ENCODE results near the gene PRKG1.
"Not testable (repeated sequence)": the region's sequence is repeated elsewhere in the genome, so short reads cannot be mapped to it uniquely, and the experiment has no call there.

Gene PRKG1

DNA sequence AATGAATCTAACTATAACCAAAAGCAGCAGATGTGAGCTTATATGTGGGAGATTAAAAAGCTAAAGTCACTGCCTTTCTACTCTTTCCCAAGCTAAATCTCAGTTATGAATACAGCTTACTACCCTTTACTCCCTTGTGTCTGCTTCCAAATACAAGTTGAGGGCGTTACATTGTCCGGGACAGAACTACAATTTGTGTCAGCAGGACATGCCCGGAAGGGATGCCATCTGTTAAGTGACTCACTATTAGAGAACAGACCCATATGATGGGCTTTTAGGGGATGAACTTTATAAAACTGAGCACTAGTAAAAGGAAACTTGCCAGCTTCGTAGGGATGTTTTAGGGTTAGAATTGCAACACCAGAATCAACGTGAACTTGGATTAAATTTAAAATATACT, 924.8 kb downstream of the PRKG1 start:
- no peak for DNase-seq (ENCODE audit: low read depth in 2 of 2)

DNA sequence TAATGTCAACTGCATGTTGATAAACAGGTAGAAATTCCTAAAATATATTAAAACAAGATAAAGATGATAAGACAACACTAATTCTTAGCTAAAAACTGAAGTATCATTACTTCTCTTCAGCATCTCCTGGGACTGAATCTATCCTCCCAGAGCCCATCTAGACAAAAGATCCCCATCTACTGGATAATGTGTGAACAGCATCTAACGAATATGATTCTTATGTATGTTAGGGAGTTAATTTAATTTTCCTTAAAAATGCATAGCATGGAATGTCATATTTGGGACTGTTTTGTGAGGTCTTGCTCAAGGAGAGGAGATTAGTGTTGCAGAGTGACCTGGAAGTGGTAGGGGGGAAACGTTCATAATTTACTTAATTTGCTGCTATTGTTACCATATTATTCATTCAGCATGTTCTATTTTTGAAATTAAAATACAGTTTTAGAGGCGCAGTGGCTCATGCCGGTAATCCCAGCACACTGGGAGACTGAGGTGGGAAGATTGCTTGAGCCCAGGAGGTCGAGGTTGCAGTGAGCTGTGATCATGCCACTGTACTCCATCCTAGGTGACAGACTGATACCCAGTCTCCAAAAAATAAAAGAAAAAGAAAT, 930.2 kb downstream of the PRKG1 start:
- no peak for DNase-seq (ENCODE audit: low read depth in 2 of 2)

DNA sequence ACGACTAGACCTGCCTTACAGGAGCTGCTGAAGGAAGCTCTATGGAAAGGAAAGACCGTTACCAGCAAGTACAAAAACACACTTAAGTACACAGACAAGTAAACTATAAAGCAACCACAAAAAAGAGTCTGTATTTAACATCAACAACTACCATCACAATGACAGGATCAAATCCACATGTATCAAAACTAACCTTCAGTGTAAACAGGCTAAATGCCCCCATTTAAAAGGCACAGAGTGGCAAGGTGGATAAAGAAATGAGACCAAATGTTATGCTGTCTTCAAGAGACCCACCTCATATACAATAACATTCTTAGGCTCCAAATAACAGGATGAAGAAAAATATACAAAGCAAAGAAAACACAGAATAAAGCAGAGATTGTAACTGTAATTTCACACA, 932.8 kb downstream of the PRKG1 start:
- no peak for DNase-seq (ENCODE audit: low read depth in 2 of 2)

GRCh38 chr10:52011118-52011517, 936.8 kb downstream of the PRKG1 start:
- no peak for DNase-seq (ENCODE audit: low read depth in 2 of 2)

DNA sequence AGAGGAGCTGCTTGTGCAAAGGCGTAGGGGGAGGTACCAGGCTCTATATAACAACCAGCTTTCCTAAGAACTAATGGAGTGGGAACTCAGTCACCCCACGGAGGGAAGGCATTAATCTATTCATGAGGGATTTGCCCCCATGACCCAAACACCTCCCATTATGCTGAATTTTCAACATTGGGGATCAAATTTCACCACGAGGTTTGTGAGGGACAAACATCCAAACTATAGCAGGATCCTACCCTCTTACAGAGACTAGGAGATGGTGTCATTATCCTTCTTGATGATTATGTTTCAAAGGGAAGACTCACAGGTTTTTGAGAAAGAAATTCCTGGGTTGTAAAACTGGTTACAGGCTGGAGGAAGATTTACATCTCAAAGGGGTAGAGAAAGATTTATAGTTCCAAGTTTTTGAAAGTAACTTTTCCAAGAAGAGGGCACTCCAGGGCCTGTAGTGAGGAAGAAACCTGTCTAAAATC, 944.8 kb downstream of the PRKG1 start:
- no peak for DNase-seq (ENCODE audit: low read depth in 2 of 2)

DNA sequence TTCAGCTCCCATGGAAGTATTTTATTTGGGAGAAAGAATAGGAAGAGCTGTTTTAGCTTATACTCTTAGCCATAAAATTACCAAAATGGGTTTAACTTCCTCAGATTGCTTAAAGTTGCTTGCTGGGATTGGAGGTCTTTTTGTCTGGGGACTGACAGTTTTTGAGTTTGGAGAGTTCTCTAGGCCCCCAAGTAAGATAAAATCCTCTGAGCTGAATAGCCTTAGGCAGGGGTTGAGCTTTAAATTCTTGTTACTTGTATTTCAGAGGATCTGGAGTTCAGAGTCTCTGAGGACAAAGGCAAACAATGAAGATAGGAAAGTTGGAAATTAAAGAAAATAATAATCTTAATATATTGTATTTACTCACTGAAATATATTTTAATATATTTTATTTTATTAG, 945.4 kb downstream of the PRKG1 start:
- DNase-seq (ENCODE audit: low read depth in 2 of 2) = no peak

GRCh38 chr10:52020173-52020572, 945.9 kb downstream of the PRKG1 start:
- DNase-seq (ENCODE audit: low read depth in 2 of 2) = no peak

- no peak for DNase-seq (ENCODE audit: low read depth in 2 of 2)
These were observed 946.4 kb downstream of the PRKG1 start for GRCh38 chr10:52020702-52021101.

GRCh38 chr10:52027055-52027705, 952.9 kb downstream of the PRKG1 start:
- no peak for DNase-seq (ENCODE audit: low read depth in 2 of 2)

DNA sequence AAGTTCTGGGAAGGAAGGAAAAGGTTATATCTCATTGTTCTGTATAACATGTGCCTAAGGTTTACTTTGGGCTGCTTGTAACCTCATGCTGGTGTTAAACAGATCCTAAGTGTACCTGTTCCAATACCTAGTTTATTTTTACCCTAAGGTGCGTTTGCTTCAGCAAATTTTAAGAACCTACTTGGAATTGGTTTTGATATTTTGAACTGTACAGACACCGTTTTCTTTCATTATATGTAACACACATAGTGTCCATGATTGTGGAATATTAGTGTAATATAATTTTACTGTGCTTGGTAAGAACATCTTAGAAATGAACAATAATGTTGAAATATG, 954.2 kb downstream of the PRKG1 start:
- DNase-seq (ENCODE audit: low read depth in 2 of 2) = no peak

DNA sequence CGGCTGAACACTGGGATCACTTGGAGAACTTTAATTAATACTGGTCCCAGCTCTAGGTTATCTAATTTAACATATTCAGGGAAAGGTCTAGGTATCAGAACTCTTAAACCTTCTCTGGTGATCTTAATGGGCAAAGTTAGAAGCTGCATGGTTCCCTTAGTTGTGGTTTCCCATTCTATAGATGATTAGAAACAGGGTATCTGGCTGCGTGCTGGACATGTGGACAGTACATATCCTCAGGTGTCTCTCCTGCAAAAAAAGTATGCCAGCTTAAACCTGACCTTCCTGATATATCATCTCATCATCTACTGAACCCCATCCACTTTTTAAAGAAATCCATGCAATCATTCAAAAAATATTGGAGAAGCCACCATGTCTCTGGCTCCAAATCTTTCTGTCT, 955.3 kb downstream of the PRKG1 start:
- DNase-seq (ENCODE audit: low read depth in 2 of 2) = no peak

DNA sequence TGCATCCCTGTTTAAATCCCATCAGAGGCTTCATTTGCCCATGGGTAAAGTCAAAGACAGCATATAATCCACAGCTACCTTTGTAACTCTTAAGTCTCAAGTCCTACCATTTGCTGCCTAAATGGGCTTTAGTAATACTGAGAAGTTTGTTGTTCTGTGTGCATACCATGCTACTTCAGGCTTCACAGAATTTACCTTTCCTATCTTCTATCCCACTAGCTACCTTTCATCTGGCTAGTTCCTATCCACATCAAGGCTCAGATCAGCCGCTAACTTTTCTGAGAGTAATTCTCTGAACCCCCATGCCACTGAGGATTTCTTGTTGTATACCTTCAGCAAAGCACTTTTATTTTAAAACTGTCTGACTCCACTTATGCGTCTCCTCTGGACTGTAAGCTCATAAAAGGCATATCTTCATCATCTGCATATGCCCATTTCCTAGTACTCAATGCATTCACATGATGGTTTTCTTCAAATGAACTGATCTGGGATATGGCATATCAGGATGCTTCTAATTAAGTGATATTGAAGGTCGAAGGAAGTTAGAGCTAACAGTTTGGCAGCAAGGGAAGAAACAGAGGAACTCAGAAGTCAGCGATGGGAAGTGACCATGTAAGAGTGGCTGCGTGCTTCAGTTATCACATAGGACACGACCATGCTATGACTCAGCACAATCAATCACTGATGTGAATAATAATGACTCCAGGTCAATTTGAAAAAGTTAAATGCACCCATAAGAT, 955.9 kb downstream of the PRKG1 start:
- DNase-seq (ENCODE audit: low read depth in 2 of 2) = no peak

- no peak for DNase-seq (ENCODE audit: low read depth in 2 of 2)
These were observed 956.7 kb downstream of the PRKG1 start for GRCh38 chr10:52030975-52031374.

DNA sequence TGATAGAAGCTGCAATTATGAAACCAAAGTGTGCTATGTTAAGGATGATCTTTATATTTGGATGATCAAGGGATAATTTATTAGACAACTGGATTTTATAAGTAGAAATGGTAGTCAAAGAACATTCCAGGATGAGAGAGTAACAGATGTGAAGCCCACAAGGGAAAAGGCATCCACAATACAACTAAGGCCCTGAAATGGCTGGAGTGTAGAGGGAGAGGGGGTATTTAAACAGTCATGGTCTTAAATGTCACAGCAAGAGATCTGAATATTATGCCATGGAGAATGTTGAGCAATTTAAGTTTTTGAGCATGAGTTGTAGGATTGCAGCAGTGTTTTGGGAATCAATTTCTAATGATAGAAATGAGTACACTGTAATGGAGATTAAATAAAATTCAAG, 957.5 kb downstream of the PRKG1 start:
- no peak for DNase-seq (ENCODE audit: low read depth in 2 of 2)

DNA sequence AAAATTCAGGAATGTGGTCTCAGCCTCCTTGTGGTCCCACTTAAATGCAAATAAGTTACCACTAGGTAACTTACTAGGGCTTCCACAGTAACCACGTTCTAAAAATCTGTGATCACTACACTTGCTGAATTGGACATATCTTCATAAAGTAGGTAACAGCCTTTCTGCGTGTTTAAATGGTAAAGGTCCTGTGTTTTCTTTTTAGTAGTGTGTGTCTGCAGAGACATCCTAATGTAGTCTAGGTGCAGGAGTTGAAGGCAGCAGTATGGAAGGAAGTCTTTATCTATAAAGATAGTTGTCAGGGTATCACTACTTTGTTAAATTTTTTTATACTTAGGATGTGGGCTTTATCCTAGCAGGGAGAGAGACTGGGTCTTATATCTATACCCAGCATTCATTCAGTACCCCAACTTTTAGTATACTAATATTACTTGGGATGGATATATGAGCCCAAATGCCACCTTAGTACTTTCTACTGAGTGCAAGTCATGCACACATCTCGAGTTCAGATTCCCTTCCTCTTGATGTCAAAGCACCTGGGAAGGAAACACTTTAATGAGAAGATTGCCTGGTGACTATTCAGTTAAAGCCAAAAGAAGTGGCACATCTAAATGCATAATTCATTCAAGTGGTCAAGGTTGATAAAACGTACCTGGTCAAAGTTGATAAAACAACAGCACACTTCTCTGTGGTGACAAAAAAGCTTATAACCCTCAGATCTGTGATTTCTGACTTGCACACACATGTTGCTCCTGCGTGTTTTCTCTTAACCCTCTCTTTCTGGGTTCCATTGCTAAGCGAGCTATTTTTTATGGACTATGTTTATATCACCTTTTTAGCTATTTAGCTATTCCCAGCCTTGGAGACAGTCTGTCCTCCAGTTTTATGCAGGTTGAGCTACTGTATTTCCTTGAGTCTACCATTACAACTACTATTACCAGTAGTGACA, 958.7 kb downstream of the PRKG1 start:
- no peak for DNase-seq (ENCODE audit: low read depth in 2 of 2)

DNA sequence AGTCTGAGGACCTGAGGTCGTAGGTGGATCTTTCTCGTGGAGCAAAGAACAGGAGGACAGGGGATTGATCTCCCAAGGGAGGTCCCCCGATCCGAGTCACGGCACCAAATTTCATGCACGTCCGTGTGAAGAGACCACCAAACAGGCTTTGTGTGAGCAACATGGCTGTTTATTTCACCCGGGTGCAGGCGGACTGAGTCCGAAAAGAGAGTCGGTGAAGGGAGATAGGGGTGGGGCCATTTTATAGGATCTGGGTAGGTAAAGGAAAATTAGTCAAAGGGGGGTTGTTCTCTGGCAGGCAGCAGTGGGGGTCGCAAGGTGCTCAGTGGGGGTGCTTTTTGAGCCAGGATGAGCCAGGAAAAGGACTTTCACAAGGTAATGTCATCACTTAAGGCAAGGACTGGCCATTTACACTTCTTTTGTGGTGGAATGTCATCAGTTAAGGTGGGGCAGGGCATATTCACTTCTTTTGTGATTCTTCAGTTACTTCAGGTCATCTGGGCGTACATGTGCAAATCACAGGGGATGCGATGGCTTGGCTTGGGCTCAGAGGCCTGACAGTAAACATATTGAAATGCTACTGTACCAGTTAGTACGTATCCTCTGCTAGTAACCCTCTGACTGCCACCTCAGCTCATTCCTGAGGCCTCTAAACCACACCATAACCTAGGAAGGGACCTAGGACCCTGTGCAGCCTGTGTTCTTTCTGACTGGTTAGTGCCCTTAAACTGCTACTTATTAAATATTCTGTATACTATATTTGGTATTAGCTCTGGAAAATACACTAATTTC, 964.9 kb downstream of the PRKG1 start:
- not testable (repeated sequence) for DNase-seq (ENCODE audit: low read depth in 2 of 2)

DNA sequence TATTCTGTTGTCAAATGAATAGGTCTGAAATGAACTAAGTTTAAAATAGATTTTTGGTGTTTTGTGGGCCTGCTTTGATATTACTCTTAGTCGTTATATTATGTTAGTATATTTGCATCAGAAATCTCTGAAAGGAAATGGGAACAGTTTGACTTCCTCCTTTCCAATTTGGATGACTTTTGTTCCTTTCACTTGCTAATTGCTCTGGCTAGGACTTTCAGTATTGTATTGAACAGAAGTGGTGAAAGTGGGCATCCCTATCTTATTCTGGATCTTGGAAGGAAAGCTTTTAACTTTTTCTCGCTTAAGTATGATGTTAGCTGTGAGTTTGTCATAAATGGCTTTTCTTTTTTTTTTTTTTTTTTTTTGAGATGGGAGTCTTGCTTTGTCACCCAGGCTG, 966.2 kb downstream of the PRKG1 start:
- DNase-seq (ENCODE audit: low read depth in 2 of 2) = no peak

- no peak for DNase-seq (ENCODE audit: low read depth in 2 of 2)
These were observed 969.5 kb downstream of the PRKG1 start for GRCh38 chr10:52043811-52044210.

DNA sequence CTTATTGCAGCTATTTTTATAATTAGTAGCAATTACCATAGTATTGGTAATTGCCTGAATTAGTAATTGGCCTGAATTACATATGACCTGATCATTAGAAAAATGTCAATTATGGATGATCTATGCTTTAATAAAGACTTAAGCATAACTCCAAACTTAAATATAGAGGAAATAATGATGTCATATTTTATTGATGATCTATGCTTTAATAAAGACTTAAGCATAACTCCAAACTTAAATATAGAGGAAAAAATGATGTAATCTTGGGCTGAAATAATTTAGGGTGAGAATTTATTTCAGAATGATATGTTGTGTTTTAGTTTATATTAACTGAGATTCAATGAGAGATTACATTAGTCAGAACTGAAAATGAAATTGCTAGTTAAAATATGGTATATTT, 973.8 kb downstream of the PRKG1 start:
- DNase-seq (ENCODE audit: low read depth in 2 of 2) = no peak

DNA sequence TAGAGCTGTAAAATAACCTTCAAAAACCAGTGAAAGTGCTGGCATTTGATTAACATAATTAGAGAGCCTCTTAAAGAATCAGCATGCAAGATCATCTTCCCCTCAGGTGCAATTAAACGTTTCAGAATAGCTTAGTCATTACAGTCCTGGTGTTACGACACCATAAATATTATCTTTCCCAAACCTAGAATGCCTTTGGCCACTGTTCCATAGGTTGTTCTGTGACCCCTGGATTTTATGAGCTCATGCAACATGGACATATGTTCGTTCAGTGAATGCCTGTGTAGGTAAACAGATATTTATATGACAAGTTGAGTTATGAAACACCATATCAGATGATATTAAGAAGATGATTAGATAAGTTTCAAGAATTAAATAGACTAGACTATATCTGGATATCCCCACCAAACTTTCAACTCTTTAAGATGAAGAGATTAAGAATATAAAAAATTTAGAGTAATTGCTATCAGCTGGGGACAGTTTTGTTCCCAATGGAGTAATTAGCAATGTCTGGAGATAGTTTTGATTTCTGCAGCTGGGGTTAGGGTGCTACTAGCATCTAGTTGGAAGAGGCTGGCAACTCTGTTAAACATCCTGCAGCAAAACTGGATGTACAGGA, 976.3 kb downstream of the PRKG1 start:
- no peak for DNase-seq (ENCODE audit: low read depth in 2 of 2)

DNA sequence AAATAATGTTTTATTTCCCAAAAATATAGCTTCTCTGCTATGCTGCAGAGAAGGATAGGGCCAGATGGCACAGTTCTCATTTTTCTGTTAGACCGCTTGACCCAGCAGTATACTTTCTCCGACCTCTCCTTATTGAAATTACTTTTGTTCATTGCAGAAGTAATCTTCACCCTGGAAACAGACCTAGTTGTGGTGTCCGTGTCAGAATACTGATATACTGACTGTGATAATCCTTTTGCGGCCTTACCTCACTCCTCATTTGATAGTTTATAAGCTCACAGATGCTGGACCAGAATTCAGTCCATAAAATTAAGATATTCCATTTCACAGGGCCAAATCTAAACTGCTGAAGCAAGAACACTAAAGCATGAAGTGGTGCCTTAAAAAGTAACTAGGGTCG, 979.2 kb downstream of the PRKG1 start:
- no peak for DNase-seq (ENCODE audit: low read depth in 2 of 2)
